ENCODE data around the gene ITFG1.
"Not testable (repeated sequence)": the region's sequence is repeated elsewhere in the genome, so short reads cannot be mapped to it uniquely, and the experiment has no call there.

The ITFG1 gene

DNA sequence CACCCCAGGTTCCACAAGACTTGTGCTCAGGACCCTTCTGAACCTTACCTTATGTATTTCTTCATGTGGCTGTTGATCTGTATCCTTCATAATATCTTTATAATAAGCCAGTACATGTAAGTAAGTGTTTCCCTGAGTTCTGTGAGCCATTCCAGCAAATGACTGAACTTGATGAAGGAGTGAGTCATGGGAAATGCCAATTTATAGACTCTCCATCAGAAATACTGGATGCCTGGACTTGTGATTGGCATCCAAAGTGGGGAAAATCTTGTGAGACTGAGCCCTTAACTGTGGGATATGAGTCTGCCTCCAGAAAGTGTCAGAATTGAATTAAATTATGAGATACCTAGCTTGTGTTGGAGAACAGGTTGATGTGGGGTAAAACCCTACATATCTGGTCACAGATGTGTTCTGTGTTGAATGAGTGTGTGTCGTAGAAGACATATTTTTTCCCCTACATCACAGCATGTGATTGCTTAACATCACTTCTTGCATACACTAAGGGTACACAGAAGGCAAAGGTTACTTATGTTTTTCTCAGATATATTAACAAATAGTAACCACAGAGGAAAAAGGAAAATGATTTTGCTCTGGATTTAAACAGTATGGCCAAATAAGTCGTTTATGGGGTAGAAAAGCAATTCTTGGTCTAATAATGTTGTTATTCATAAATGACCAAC lies 247.0 kb downstream of the ITFG1 start:
- no peak for DNase-seq (ENCODE audit: low spot score)
- no peak overlapping the region for H3K27ac ChIP-seq
- POLR2A ChIA-PET (ENCODE audit: low non-redundant PET): no interaction called here
- TF ChIP-seq, protein P1, sequence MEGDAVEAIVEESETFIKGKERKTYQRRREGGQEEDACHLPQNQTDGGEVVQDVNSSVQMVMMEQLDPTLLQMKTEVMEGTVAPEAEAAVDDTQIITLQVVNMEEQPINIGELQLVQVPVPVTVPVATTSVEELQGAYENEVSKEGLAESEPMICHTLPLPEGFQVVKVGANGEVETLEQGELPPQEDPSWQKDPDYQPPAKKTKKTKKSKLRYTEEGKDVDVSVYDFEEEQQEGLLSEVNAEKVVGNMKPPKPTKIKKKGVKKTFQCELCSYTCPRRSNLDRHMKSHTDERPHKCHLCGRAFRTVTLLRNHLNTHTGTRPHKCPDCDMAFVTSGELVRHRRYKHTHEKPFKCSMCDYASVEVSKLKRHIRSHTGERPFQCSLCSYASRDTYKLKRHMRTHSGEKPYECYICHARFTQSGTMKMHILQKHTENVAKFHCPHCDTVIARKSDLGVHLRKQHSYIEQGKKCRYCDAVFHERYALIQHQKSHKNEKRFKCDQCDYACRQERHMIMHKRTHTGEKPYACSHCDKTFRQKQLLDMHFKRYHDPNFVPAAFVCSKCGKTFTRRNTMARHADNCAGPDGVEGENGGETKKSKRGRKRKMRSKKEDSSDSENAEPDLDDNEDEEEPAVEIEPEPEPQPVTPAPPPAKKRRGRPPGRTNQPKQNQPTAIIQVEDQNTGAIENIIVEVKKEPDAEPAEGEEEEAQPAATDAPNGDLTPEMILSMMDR (conservative IDR thresholded peaks at IDR 0.05; ENCODE audit: low read depth): no peak
- CTCF ChIA-PET: interaction anchor here (0.6 kb wide), 1 partner anchor 69 kb away, joined by 3 read pairs; no protein-coding TSS in a partner anchor

DNA sequence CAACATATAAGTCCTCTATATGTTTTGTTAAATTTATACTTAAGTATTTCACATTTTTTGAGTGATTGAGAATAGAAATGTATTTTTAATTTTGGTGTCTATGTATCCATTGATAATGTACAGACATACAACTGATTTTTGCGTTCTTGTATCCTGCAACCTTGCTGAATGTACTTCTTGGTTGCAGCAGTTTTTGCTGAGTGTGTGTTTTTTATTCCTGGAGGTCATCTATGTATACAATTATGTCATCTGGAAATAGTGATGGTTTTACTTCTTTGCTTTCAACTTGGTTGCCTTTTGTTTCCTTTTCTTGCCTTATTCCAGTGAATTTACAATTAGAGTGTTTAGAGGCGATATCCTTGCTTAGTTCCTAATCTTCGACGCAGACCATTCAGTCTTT lies 249.6 kb downstream of the ITFG1 start:
- H3K27ac ChIP-seq: no peak overlapping the region
- CTCF ChIA-PET: no interaction called here
- TF ChIP-seq, protein P1 (conservative IDR thresholded peaks at IDR 0.05; ENCODE audit: low read depth): no peak
- no peak for DNase-seq (ENCODE audit: low spot score)
- POLR2A ChIA-PET (ENCODE audit: low non-redundant PET): no interaction called here

DNA sequence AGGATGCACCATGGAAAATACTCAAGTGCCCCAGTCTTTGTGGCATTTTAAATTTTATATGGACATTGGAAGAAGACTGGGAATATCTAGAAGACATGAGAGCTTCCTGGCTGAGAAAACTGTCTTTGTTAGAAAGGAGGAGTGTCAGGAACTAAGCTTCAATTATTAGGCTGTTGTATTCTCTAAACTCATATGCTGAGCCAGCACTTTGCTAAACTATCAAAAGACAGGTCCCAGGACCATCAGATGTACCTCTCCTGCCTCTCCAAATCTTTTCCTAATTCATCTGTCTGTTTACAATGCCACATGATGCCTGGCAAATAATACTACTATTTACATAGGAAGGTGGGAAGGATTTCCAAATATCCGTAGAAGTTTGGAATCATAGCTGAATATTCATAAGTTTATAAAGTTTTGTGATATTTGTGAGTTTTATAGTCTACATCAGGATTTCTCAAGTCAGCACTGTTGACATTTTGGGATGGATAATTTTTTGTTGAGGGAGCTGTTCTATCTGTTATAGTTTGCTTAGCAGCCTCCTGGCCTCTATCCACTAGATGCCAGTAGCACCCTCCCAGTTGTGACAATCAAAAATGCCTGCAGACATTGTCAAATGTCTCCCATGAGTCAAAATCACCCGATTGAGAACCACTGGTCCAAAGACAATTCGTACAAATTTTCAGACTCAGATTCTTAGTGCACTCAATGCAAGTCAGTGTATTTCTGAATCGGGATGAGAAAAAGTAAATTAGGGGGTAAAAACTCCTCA lies 255.9 kb downstream of the ITFG1 start:
- POLR2A ChIA-PET (ENCODE audit: low non-redundant PET): no interaction called here
- CTCF ChIA-PET: interaction anchor here (0.9 kb wide), 2 partner anchors 77 to 953 kb away, joined by 3 read pairs; no protein-coding TSS in a partner anchor
- no peak overlapping the region for H3K27ac ChIP-seq
- no peak for DNase-seq (ENCODE audit: low spot score)
- TF ChIP-seq, protein P1 (conservative IDR thresholded peaks at IDR 0.05; ENCODE audit: low read depth): no peak

DNA sequence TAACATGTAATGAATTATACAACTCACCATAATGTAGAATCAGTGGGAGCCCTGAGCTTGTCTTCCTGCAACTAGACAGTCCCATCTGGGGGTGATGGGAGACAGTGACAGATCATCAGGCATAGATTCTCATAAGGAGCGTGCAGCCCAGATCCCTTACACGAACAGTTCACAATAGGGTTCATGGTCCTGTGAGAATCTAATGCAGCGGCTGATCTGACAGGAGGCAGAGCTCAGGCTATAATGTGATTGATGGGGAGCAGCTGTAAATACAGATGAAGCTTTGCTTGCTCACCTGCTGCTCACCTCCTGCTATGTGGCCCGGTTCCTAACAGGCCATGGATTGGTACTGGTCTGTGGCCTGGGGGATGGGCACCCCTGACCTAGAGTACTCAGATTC lies 257.4 kb downstream of the ITFG1 start:
- DNase-seq (ENCODE audit: low spot score); POLR2A ChIA-PET (ENCODE audit: low non-redundant PET); CTCF ChIA-PET; H3K27ac ChIP-seq: not testable (repeated sequence)

DNA sequence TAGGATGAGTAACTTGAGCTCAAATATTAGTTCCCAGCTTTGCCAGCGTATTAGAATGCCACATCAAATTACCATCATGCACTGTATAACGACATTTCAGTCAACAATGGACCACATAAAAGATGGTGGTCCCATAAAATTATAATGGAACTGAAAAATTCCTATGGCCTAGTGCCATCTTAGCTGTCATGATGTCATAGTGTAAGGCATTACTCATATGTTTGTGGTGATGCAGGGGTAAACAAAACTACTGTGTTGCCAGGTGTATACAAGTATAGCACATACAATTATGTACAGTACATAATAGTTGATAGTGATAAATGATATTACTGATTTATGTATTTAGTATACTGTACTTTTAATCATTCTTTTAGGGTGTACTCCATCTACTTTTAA lies 262.7 kb downstream of the ITFG1 start:
- no peak for DNase-seq (ENCODE audit: low spot score)
- H3K27ac ChIP-seq: no peak overlapping the region
- ChIA-PET CTCF (interaction anchor here (0.7 to 0.8 kb wide), 2 partner anchors 56 to 911 kb away, joined by 3 to 4 read pairs; no protein-coding TSS in a partner anchor), POLR2A (ENCODE audit: low non-redundant PET) (no interaction called here)
- TF ChIP-seq, protein P1 (conservative IDR thresholded peaks at IDR 0.05; ENCODE audit: low read depth): no peak

DNA sequence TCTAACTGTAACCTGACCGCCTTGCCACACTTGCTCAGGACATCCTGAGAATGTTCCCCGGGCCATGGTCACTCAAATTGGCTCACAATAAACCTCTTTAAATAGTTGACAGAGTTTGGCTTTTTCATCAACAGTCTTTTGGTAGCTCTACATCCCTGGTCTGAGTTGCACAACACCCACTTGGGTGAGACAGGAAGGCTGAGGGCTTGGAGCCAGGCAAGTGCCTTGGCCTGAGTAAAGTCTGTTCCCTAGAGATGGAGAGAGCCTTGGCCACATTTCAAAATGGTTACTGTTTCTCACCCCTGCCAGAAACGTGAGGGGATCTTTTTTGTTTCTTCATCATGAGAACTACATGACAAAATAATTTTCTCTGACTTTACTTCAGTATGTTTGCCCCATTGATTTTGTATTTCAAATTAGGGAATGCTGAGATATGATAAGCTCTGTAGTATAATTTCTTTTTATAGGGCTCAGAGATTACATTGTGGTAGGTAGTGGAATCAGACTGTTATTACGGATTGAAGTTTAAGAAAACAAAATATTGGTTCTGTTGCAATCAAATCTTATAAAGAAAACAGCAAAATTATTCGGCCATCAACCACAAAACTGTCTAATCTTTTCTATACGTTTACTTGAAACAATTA lies 263.2 kb downstream of the ITFG1 start:
- TF ChIP-seq, protein P1 (conservative IDR thresholded peaks at IDR 0.05; ENCODE audit: low read depth): no peak
- CTCF ChIA-PET: interaction anchor here (0.8 kb wide), 1 partner anchor 56 kb away, joined by 4 read pairs; no protein-coding TSS in a partner anchor

More for the DNA sequence above, 263.2 kb downstream of the ITFG1 start:
- POLR2A ChIA-PET (ENCODE audit: low non-redundant PET): no interaction called here
- H3K27ac ChIP-seq: no peak overlapping the region
- no peak for DNase-seq (ENCODE audit: low spot score)
